H1 (cell line): ENCODE results near the gene FAF2. TPM values are rescaled to one million over a fixed set of nuclear protein-coding genes. Genes with fewer than 3 reads are reported as not detected.

ENCODE experiments used
- HDAC2 ChIP-seq, 2 experiments: fragments of 300-600 bp in 1 of 2; sonication (generic) in 1 of 2; IDR thresholded peaks; 2 replicates each; pipeline ENCODE4 v1.6.1; 2011 to 2012; ENCODE audit warnings: low read depth in 2 of 2, low read length in 2 of 2, mild to moderate bottlenecking in 2 of 2, moderate library complexity in 2 of 2, borderline replicate concordance in 1 of 2, inconsistent platforms in 1 of 2
- JUN ChIP-seq: IDR thresholded peaks from 2 replicates; pipeline ENCODE4 v1.6.1; 2011; ENCODE audit warnings: low read depth, mild to moderate bottlenecking, improper control_type of control experiment, low read length
- KDM5A ChIP-seq: fragments of 200-600 bp; IDR thresholded peaks from 2 replicates; pipeline ENCODE4 v1.7.1; 2012; ENCODE audit warnings: mild to moderate bottlenecking, low read length, inconsistent platforms, mixed read lengths
- RAD21 ChIP-seq, 2 experiments: IDR thresholded peaks in 1 of 2; conservative IDR thresholded peaks in 1 of 2; 2 replicates each; pipeline ENCODE4 v1.6.1; 2011; ENCODE audit warnings: low read depth in 2 of 2, low read length in 2 of 2, improper control_type of control experiment in 1 of 2, inconsistent platforms in 1 of 2, mild to moderate bottlenecking in 1 of 2, moderate library complexity in 1 of 2
- SIN3A ChIP-seq, 2 experiments: IDR thresholded peaks in 1 of 2; conservative IDR thresholded peaks in 1 of 2; 2 replicates each; pipeline ENCODE4 v1.6.1; 2011 to 2012; ENCODE audit warnings: low read length in 2 of 2, improper control_type of control experiment in 1 of 2, low read depth in 1 of 2, mild to moderate bottlenecking in 1 of 2
- SIRT6 ChIP-seq: IDR thresholded peaks from one replicate; pipeline ENCODE4 v1.7.1; 2012; ENCODE audit warnings: low read length, inconsistent platforms
- TAF1 ChIP-seq: IDR thresholded peaks from 2 replicates; pipeline ENCODE4 v1.6.1; 2011; ENCODE audit warnings: mild to moderate bottlenecking, low read depth, low read length
- polyA plus RNA-seq, 7 experiments: library from polyadenylated mRNA; depleted of rRNA in 3 of 7; stranded (reverse) in 5 of 7; unstranded in 2 of 7; fragments of >200 nt in 5 of 7; fragments of 200-250 nt in 2 of 7; gene quantifications; 1 replicate in 5 of 7; 2 replicates in 1 of 7; 4 replicates in 1 of 7; pipeline versions ENCODE4 v1.2.1 to v1.2.3, GENCODE V29; 2011 to 2013; ENCODE audit warnings: missing spikeins in 2 of 7, mixed read lengths in 2 of 7
- total RNA-seq: library from RNA; stranded (reverse); fragmentation: NEBNext Ultra II Directional; extraction: Animal tissue kit (Norgen Biotek cat#: 25700); gene quantifications from 2 replicates; pipeline ENCODE4 v1.2.1, GENCODE V29; 2021
- TF ChIP-seq, protein P1 (sequence below): IDR thresholded peaks from 2 replicates; pipeline ENCODE4 v1.6.1; 2012; ENCODE audit warnings: inconsistent platforms

FAF2 gene
- total and polyA plus RNA-seq, 2 of the 8 experiments (the other 6 are each of a cell fraction or from before 2014, with no cell fraction given) = 20.8 to 35.8 TPM

GRCh38 chr5:176507911-176508310 lies 59.7 kb downstream of the FAF2 start (continued):
- TF ChIP-seq, protein P1, sequence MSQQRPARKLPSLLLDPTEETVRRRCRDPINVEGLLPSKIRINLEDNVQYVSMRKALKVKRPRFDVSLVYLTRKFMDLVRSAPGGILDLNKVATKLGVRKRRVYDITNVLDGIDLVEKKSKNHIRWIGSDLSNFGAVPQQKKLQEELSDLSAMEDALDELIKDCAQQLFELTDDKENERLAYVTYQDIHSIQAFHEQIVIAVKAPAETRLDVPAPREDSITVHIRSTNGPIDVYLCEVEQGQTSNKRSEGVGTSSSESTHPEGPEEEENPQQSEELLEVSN = no peak
- no peak for TF ChIP-seq SIN3A (conservative IDR thresholded peaks at IDR 0.05 in 1 of 2, IDR thresholded peaks at IDR 0.05 in 1 of 2; ENCODE audit: low read depth in 1 of 2, low read length in 2 of 2)
- no peak for TF ChIP-seq HDAC2 (IDR thresholded peaks at IDR 0.05; ENCODE audit: borderline replicate concordance in 1 of 2, low read depth in 2 of 2, low read length in 2 of 2)
- no peak for TF ChIP-seq RAD21 (IDR thresholded peaks at IDR 0.05 in 1 of 2, conservative IDR thresholded peaks at IDR 0.05 in 1 of 2; ENCODE audit: low read depth in 2 of 2, low read length in 2 of 2)
- TF ChIP-seq JUN = no peak
- TF ChIP-seq KDM5A = no peak
- no peak for TF ChIP-seq TAF1
- no peak for TF ChIP-seq SIRT6
